Chondrocyte (in vitro differentiated cells): Measurements from ENCODE around the gene COPE. TPM values are rescaled to one million over a fixed set of nuclear protein-coding genes. Genes with fewer than 3 reads are reported as not detected.

Experiments
- DNase-seq: peaks from one replicate; pipeline ENCODE4 v3.0.0; 2021; ENCODE audit warnings: mixed read lengths, low spot score
- H3K27ac Mint-ChIP-seq: one replicate; pipeline ENCODE4 v1.8.0; 2021; ENCODE audit warnings: mild to moderate bottlenecking, moderate library complexity, mixed read lengths; ENCODE audit not compliant: unreplicated experiment
- H3K27me3 Mint-ChIP-seq: 2 replicates; pipeline ENCODE4 v1.8.0; 2021; ENCODE audit warnings: low read depth, mixed read lengths
- H3K36me3 Mint-ChIP-seq: 2 replicates; pipeline ENCODE4 v1.8.0; 2021; ENCODE audit warnings: low read depth, mixed read lengths
- H3K4me1 Mint-ChIP-seq: 2 replicates; pipeline ENCODE4 v1.8.0; 2021; ENCODE audit warnings: low read depth, mild to moderate bottlenecking, mixed read lengths
- H3K4me3 Mint-ChIP-seq: one replicate; pipeline ENCODE4 v1.8.0; 2021; ENCODE audit warnings: mild to moderate bottlenecking, moderate library complexity, mixed read lengths; ENCODE audit not compliant: unreplicated experiment
- H3K9me3 Mint-ChIP-seq: 2 replicates; pipeline ENCODE4 v1.8.0; 2021; ENCODE audit warnings: low read depth, mixed read lengths
- CTCF ChIP-seq: fragments of 200-600 bp; sonication (generic); IDR thresholded peaks from 2 replicates; pipeline ENCODE4 v1.5.0; 2021; ENCODE audit warnings: antibody characterized with exemption, mild to moderate bottlenecking, moderate library complexity
- total RNA-seq: library from RNA; stranded (reverse); gene quantifications from 3 replicates; pipeline ENCODE4 v1.2.1, GENCODE V29; 2021

COPE gene
- total RNA-seq, 1 donor from 2014 or later, result 175 TPM

- H3K27me3 Mint-ChIP-seq, result no peaks in the 10 kb centered on the region
- no peaks in the 10 kb centered on the region for H3K9me3 Mint-ChIP-seq
- DNase-seq, result no peak
- no peak overlapping the region for H3K4me3 Mint-ChIP-seq
- H3K36me3 Mint-ChIP-seq, result peaks cover 17% of the 10 kb centered on the region
- no peaks in the 10 kb centered on the region for H3K4me1 Mint-ChIP-seq
- no peak overlapping the region for H3K27ac Mint-ChIP-seq
- TF ChIP-seq CTCF, result no peak
Observed at GRCh38 chr19:18931316-18932162, 12.4 kb upstream of the COPE start.

GRCh38 chr19:18929311-18929710 is 10.1 kb upstream of the COPE start:
- no peak for TF ChIP-seq CTCF
- no peaks in the 10 kb centered on the region for H3K9me3 Mint-ChIP-seq
- H3K4me3 Mint-ChIP-seq, result no peak overlapping the region
- H3K4me1 Mint-ChIP-seq, result no peaks in the 10 kb centered on the region
- H3K36me3 Mint-ChIP-seq, result peaks cover 23% of the 10 kb centered on the region
- no peaks in the 10 kb centered on the region for H3K27me3 Mint-ChIP-seq
- no peak for DNase-seq
- H3K27ac Mint-ChIP-seq, result no peak overlapping the region

GRCh38 chr19:18928018-18928805 is 9.0 kb upstream of the COPE start:
- no peak for DNase-seq
- Mint-ChIP-seq H3K27ac (no peak overlapping the region), H3K9me3 (no peaks in the 10 kb centered on the region), H3K27me3 (no peaks in the 10 kb centered on the region), H3K4me1 (no peaks in the 10 kb centered on the region), H3K4me3 (no peak overlapping the region), H3K36me3 (peaks cover 20% of the 10 kb centered on the region)
- TF ChIP-seq CTCF, result no peak

GRCh38 chr19:18924684-18925213 is 5.6 kb upstream of the COPE start:
- Mint-ChIP-seq H3K27me3 (no peaks in the 10 kb centered on the region), H3K4me3 (no peak overlapping the region), H3K4me1 (peaks cover 15% of the 10 kb centered on the region), H3K9me3 (no peaks in the 10 kb centered on the region), H3K27ac (no peak overlapping the region), H3K36me3 (peaks cover 21% of the 10 kb centered on the region)
- TF ChIP-seq CTCF, result no peak
- DNase-seq, result no peak
